GM19467 (cell line): ENCODE data around the gene SLC6A3.

Source experiments
- ATAC-seq: cut with Tn5 transposase; IDR thresholded peaks from one replicate; pipeline ENCODE4 v1.9.1; 2021; ENCODE audit warnings: mild to moderate bottlenecking, moderate library complexity; ENCODE audit not compliant: unreplicated experiment

SLC6A3 gene

GRCh38 chr5:1409381-1410110 is 35.7 kb downstream of the SLC6A3 start:
- ATAC-seq = no peak

GRCh38 chr5:1406681-1407640 is 38.3 kb downstream of the SLC6A3 start:
- ATAC-seq = no peak

GRCh38 chr5:1405539-1406530 is 39.4 kb downstream of the SLC6A3 start:
- no peak for ATAC-seq

- no peak for ATAC-seq
These were observed 40.1 kb downstream of the SLC6A3 start for GRCh38 chr5:1405121-1405520.

GRCh38 chr5:1404062-1404461 is 41.2 kb downstream of the SLC6A3 start:
- no peak for ATAC-seq

GRCh38 chr5:1402611-1403255 is 42.5 kb downstream of the SLC6A3 start:
- no peak for ATAC-seq

GRCh38 chr5:1401536-1402138 is 43.6 kb downstream of the SLC6A3 start:
- ATAC-seq = no peak

- ATAC-seq = no peak
These were observed 44.3 kb downstream of the SLC6A3 start for GRCh38 chr5:1400936-1401335.

GRCh38 chr5:1400211-1400855 is 44.9 kb downstream of the SLC6A3 start:
- ATAC-seq = no peak

- no peak for ATAC-seq
These were observed 45.5 kb downstream of the SLC6A3 start for GRCh38 chr5:1399737-1400136.

GRCh38 chr5:1396293-1396816 is 48.9 kb downstream of the SLC6A3 start:
- no peak for ATAC-seq

- no peak for ATAC-seq
These were observed 50.1 kb downstream of the SLC6A3 start for GRCh38 chr5:1394881-1395860.

GRCh38 chr5:1393571-1394501 is 51.4 kb downstream of the SLC6A3 start:
- no peak for ATAC-seq

- ATAC-seq = no peak
These were observed 52.3 kb downstream of the SLC6A3 start for GRCh38 chr5:1392801-1393565.

GRCh38 chr5:1392261-1392660 is 53.0 kb downstream of the SLC6A3 start:
- ATAC-seq = no peak

GRCh38 chr5:1391691-1392090 is 53.5 kb downstream of the SLC6A3 start:
- ATAC-seq = no peak
